HCT116 (cell line): ENCODE measurements around the gene MISP. TPM values are rescaled to one million over a fixed set of nuclear protein-coding genes. Genes with fewer than 3 reads are reported as not detected.
A peak's percentile ranks its signal among the peaks of the same experiment; 100 is the strongest.

Experiments used
- ATAC-seq: fragments of 200-7000 bp; cut with Tn5 transposase; 2 replicates; pipeline ENCODE4 v1.9.1; 2020; ENCODE audit warnings: mild to moderate bottlenecking, moderate library complexity
- BruUV-seq: library from RNA; stranded (reverse); fragments of 400-500 nt; replicated peaks from 2 replicates; lab custom pipeline; 2021; lab: Mats Ljungman, UMichigan
- CTCF ChIA-PET: fragments of 300-600 bp; sonication (Branson Sonifier 250); formaldehyde crosslinking; loops from one replicate; lab custom pipeline; 2021; ENCODE audit warnings: antibody characterized with exemption; lab: Charles Lee
- POLR2A ChIA-PET: fragments of 300-600, 350-600 bp; sonication (Branson Sonifier 250); formaldehyde crosslinking; loops from one replicate; lab custom pipeline; 2021; ENCODE audit warnings: antibody characterized with exemption; lab: Charles Lee
- RAD21 ChIA-PET, 2 experiments: fragments of 300-600 bp; sonication (Branson Sonifier 250); formaldehyde crosslinking; loops; one replicate each; lab custom pipeline; 2023; ENCODE audit warnings: low total read pairs in 2 of 2; ENCODE audit not compliant: uncharacterized antibody in 2 of 2, unreplicated experiment in 2 of 2, low non-redundant PET in 1 of 2; lab: Charles Lee
- DNase-seq: peaks from one replicate; pipeline ENCODE4 v3.0.0-alpha.2; 2010; ENCODE audit warnings: low read depth, low spot score
- H2AFZ ChIP-seq: fragments of 200-600 bp; shearing (Covaris generic), sonication (generic); 2 replicates; pipeline ENCODE4 v1.6.1; 2017; ENCODE audit warnings: low read depth, mixed run types, mixed read lengths, antibody characterized with exemption, low read length; ENCODE audit not compliant: poor library complexity, severe bottlenecking
- H3K27ac ChIP-seq: 2 replicates; pipeline ENCODE4 v1.5.1; 2012; ENCODE audit warnings: low read depth, low read length
- H3K27me3 ChIP-seq: fragments of 200-600 bp; sonication (generic); 2 replicates; pipeline ENCODE4 v1.6.1; 2016; ENCODE audit warnings: mixed run types, low read length, mixed read lengths; ENCODE audit not compliant: insufficient read depth
- H3K36me3 ChIP-seq, 2 experiments: fragments of 200-500 bp in 1 of 2; fragments of 200-600 bp in 1 of 2; sonication (Bioruptor generic) in 1 of 2; sonication (generic) in 1 of 2; 2 replicates each; pipeline versions ENCODE4 v1.5.1 to v1.6.1; 2014 to 2016; ENCODE audit warnings: low read length in 2 of 2, inconsistent platforms in 1 of 2, mixed read lengths in 1 of 2, mixed run types in 1 of 2; ENCODE audit not compliant: insufficient read depth in 2 of 2, control insufficient read depth in 1 of 2
- H3K4me1 ChIP-seq, 2 experiments: fragments of 200-600 bp in 1 of 2; sonication (generic) in 1 of 2; 2 replicates each; pipeline versions ENCODE4 v1.5.1 to v1.6.1; 2012 to 2017; ENCODE audit warnings: low read length in 2 of 2, inconsistent platforms in 1 of 2, mild to moderate bottlenecking in 1 of 2, mixed read lengths in 1 of 2, mixed run types in 1 of 2, moderate library complexity in 1 of 2; ENCODE audit not compliant: insufficient read depth in 2 of 2, control insufficient read depth in 1 of 2
- H3K4me2 ChIP-seq: fragments of 200-600 bp; sonication (generic); 2 replicates; pipeline ENCODE4 v1.6.1; 2017; ENCODE audit warnings: mixed run types, low read length, mixed read lengths
- H3K4me3 ChIP-seq, 2 experiments: fragments of 200-600 bp in 1 of 2; sonication (generic) in 1 of 2; replicated peaks in 1 of 2; 2 replicates each; pipeline ENCODE4 v1.5.1; 2011 to 2016; ENCODE audit warnings: low read length in 2 of 2, control low read depth in 1 of 2, low read depth in 1 of 2, mild to moderate bottlenecking in 1 of 2, mixed read lengths in 1 of 2, mixed run types in 1 of 2
- H3K79me2 ChIP-seq: fragments of 200-600 bp; sonication (generic); 2 replicates; pipeline ENCODE4 v1.6.1; 2017; ENCODE audit warnings: mild to moderate bottlenecking, mixed run types, low read length, moderate library complexity, mixed read lengths; ENCODE audit not compliant: insufficient read depth
- H3K9ac ChIP-seq: fragments of 200-600 bp; sonication (generic); 2 replicates; pipeline ENCODE4 v1.6.1; 2016; ENCODE audit warnings: low read length, mixed read lengths
- H3K9me2 ChIP-seq: fragments of 200-600 bp; sonication (generic), shearing (Covaris generic); 2 replicates; pipeline ENCODE4 v1.6.1; 2017; ENCODE audit warnings: mixed run types, mild to moderate bottlenecking, moderate library complexity; ENCODE audit not compliant: insufficient read depth
- H3K9me3 ChIP-seq, 2 experiments: fragments of 200-500 bp in 1 of 2; fragments of 200-600 bp in 1 of 2; sonication (Bioruptor generic) in 1 of 2; sonication (generic) in 1 of 2; 2 replicates each; pipeline ENCODE4 v1.6.1; 2014 to 2017; ENCODE audit warnings: low read length in 2 of 2, mixed read lengths in 2 of 2, inconsistent platforms in 1 of 2, low read depth in 1 of 2, mild to moderate bottlenecking in 1 of 2, mixed run types in 1 of 2, moderate library complexity in 1 of 2; ENCODE audit not compliant: control insufficient read depth in 1 of 2, insufficient read depth in 1 of 2
- H4K20me1 ChIP-seq: fragments of 200-600 bp; sonication (generic), shearing (Covaris generic); 2 replicates; pipeline ENCODE4 v1.6.1; 2017; ENCODE audit warnings: mixed run types, mild to moderate bottlenecking, moderate library complexity; ENCODE audit not compliant: insufficient read depth
- EGR1 ChIP-seq: IDR thresholded peaks from 2 replicates; pipeline ENCODE4 v1.6.1; 2012; ENCODE audit warnings: low read depth
- EZH2 ChIP-seq: fragments of 200-600 bp; sonication (generic); IDR thresholded peaks from 2 replicates; pipeline ENCODE4 v1.6.1; 2017; ENCODE audit warnings: antibody characterized with exemption, mixed run types
- FOSL1 ChIP-seq: IDR thresholded peaks from 2 replicates; pipeline ENCODE4 v1.6.1; 2012; ENCODE audit warnings: low read depth
- POLR2A ChIP-seq: IDR thresholded peaks from 2 replicates; pipeline ENCODE4 v1.7.0; 2011; ENCODE audit warnings: borderline replicate concordance; ENCODE audit not compliant: insufficient read depth, insufficient read length; ENCODE audit errors: extremely low read depth
- POLR2AphosphoS5 ChIP-seq: IDR thresholded peaks from 2 replicates; pipeline ENCODE4 v1.6.1; 2011; ENCODE audit warnings: mild to moderate bottlenecking, low read depth, low read length, moderate library complexity
- RAD21 ChIP-seq: IDR thresholded peaks from 2 replicates; pipeline ENCODE4 v1.6.1; 2012; ENCODE audit warnings: low read depth, mild to moderate bottlenecking
- REST ChIP-seq: IDR thresholded peaks from 2 replicates; pipeline ENCODE4 v1.6.1; 2012; ENCODE audit warnings: low read depth
- SRF ChIP-seq: IDR thresholded peaks from 2 replicates; pipeline ENCODE4 v1.6.1; 2012; ENCODE audit warnings: low read depth
- ZBTB33 ChIP-seq: IDR thresholded peaks from 2 replicates; pipeline ENCODE4 v1.6.1; 2011; ENCODE audit warnings: mild to moderate bottlenecking, low read length, moderate library complexity; ENCODE audit not compliant: insufficient replicate concordance; ENCODE audit errors: extremely low read depth
- ZNF274 ChIP-seq: fragments of 200-500 bp; sonication (Bioruptor generic); IDR thresholded peaks from 2 replicates; pipeline ENCODE4 v1.6.1; 2014; ENCODE audit warnings: mild to moderate bottlenecking, low read depth, low read length, inconsistent platforms
- intact Hi-C: fragments of 100-400 bp; cut with micrococcal nuclease; formaldehyde crosslinking; loops from 2 replicates; pipeline ENCODE4 v1.10.0; 2022
- total RNA-seq: library from RNA; stranded (reverse); gene quantifications from one replicate; pipeline ENCODE4 v1.2.1, GENCODE V29; 2021; ENCODE audit not compliant: unreplicated experiment

Gene MISP
- total RNA-seq, 1 experiment from 2014 or later, result 38.2 TPM

- intact Hi-C loops, result no loop called here
- no peak for DNase-seq
- no peak overlapping the region for H3K27ac ChIP-seq
- H3K4me3 ChIP-seq, result no peak overlapping the region
- H2AFZ ChIP-seq, result no peak overlapping the region
- BruUV-seq, result no TSS peak
- RAD21 ChIA-PET, result no interaction called here
- ATAC-seq, result peak; percentile 28
- H3K4me2 ChIP-seq, result no peak overlapping the region
- H3K4me1 ChIP-seq, result peaks cover 11 to 14% of the 10 kb centered on the region in 2 experiments
- no peaks in the 10 kb centered on the region for H3K79me2 ChIP-seq
- H3K36me3 ChIP-seq, result no peaks in the 10 kb centered on the region
- POLR2A ChIA-PET, result no interaction called here
- no peaks in the 10 kb centered on the region for H4K20me1 ChIP-seq
- H3K9me3 ChIP-seq, result peaks cover 0 to 2% of the 10 kb centered on the region in 2 experiments; a peak in 1 of 4 replicates
- H3K27me3 ChIP-seq, result no peaks in the 10 kb centered on the region
- H3K9me2 ChIP-seq, result no peaks in the 10 kb centered on the region
- CTCF ChIA-PET, result no interaction called here
- TF ChIP-seq RAD21 (no peak), EGR1 (no peak), POLR2A (no peak), SRF (no peak), EZH2 (no peak), FOSL1 (no peak), ZNF274 (no peak), ZBTB33 (no peak), POLR2AphosphoS5 (no peak), REST (no peak)
- no peak overlapping the region for H3K9ac ChIP-seq
These were observed 30.4 kb upstream of the MISP start for GRCh38 chr19:720345-721160.
